ENCODE measurements around the gene EIF2B2.

- TF ChIP-seq POLR2A (IDR thresholded peaks at IDR 0.05; ENCODE audit: low read depth, low read length) (no peak), POLR2AphosphoS5 (IDR thresholded peaks at IDR 0.05; ENCODE audit: low read depth, low read length) (no peak), TAF1 (IDR thresholded peaks at IDR 0.05; ENCODE audit: low read depth, low read length) (no peak), POU2F2 (IDR thresholded peaks at IDR 0.05; ENCODE audit: low read depth, low read length) (no peak), SPI1 (IDR thresholded peaks at IDR 0.05; ENCODE audit: low read depth, low read length) (no peak)
Measured at GRCh38 chr14:75030147-75030546, 27.4 kb downstream of the EIF2B2 start.
